OCI-M1 (cell line): ENCODE results near the gene UBE2K.
"Not testable (repeated sequence)": the region's sequence is repeated elsewhere in the genome, so short reads cannot be mapped to it uniquely, and the experiment has no call there.

Source experiments
- DNase-seq: peaks from one replicate; lab custom pipeline; 2025; lab: John Stamatoyannopoulos, UW

Gene UBE2K

DNA sequence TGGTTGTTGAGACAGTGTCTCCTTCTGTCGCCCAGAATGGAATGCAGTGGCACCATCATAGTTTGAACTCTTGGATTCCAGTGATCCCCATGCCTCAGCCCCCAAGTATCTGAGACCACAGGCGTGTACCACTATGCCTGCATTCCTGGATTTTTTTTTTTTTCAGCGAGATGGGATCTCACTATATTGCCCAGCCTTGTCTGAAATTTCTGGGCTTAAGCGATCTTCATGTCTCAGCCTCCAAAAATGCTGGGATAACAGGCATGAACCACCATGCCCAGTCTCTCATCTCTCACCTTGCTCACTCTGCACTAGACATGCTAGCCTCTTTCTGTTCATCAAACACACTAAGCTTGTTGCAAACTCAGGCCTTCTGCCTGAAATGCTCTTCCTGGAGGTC is 104.1 kb downstream of the UBE2K start:
- no peak for DNase-seq

- peak; percentile 85 for DNase-seq
Observed at GRCh38 chr4:39808231-39808749, 110.4 kb downstream of the UBE2K start.

GRCh38 chr4:39812500-39812899 is 114.6 kb downstream of the UBE2K start:
- no peak for DNase-seq

DNA sequence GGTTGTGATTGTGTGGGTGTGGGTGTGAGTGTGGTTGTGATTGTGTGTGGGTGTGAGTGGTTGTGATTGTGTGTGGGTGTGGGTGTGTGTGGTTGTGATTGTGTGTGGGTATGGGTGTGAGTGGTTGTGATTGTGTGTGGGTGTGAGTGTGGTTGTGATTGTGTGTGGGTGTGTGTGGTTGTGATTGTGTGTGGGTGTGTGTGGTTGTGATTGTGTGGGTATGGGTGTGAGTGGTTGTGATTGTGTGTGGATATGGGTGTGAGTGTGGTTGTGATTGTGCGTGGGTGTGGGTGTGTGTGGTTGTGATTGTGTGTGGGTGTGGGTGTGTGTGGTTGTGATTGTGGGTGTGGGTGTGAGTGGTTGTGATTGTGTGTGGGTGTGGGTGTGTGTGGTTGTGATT is 115.1 kb downstream of the UBE2K start:
- DNase-seq = not testable (repeated sequence)

GRCh38 chr4:39813761-39814160 is 115.8 kb downstream of the UBE2K start:
- not testable (repeated sequence) for DNase-seq

DNA sequence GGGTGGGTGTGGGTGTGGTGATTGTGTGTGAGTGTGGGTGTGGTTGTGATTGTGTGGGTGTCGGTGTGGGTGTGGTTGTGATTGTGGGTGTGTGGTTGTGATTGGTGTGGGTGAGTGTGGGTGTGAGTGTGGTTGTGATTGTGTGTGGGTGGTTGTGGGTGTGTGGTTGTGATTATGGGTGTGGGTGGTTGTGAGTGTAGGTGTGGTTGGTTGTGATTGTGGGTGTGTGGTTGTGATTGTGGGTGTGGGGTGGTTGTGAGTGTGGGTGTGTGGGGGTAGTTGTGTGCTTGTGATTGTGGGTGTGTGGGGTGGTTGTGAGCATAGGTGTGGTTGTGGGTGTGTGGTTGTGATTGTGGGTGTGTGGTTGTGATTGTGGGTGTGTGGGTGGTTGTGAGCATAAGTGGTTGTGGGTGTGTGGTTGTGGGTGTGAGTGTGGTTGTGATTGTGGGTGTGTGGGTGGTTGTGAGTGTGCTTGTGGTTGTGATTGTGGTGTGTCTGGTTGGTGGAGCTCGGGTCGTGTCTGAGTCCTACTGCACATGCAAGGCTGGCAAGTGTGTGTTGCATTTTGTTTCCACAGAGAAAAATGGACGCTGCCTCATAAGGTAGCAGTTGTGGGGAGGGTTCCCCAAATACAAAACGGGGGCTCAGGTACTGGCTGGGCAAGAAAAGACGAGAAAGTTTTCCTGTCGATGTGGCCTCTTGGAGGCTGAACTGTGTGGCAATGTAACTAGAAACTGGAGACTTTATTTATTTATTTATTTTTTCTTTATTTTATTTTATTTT is 116.7 kb downstream of the UBE2K start:
- no peak for DNase-seq

- DNase-seq = no peak
Observed at GRCh38 chr4:39818646-39819045, 120.7 kb downstream of the UBE2K start.

DNA sequence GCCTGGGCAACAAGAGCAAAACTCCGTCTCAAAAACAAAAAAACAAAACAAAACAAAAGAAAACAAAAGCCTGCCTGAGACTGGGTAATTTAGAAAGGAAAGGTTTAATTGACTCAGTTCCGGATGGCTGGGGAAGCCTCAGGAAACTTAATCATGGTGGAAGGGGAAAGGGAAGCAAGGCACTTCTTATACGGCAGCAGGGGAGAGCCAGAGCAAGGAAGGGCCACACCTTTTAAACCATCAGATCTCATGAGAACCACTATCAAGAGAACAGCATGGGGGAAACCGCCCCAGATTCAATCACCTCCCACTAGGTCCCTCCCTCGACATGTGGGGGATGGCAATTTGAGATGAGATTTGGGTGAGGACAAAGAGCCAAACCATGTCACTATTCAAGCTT is 122.2 kb downstream of the UBE2K start:
- DNase-seq = no peak

DNA sequence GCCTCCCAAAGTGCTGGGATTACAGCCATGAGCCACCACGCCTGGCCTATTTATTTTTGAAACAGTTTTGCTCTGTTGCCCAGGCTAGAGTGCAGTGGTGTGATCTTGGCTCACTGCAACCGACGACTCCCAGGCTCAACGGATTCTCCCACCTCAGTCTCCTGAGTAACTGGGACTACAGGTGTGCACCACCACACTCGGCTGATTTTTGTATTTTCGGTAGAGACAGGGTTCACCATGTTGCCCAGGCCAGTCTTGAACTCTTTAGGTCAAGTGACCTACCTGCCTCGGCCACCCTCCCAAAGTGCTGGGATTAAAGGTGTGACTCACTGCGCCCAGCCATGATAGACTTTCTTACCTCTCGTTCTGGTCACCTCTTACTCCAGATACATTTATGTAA is 124.0 kb downstream of the UBE2K start:
- no peak for DNase-seq

DNA sequence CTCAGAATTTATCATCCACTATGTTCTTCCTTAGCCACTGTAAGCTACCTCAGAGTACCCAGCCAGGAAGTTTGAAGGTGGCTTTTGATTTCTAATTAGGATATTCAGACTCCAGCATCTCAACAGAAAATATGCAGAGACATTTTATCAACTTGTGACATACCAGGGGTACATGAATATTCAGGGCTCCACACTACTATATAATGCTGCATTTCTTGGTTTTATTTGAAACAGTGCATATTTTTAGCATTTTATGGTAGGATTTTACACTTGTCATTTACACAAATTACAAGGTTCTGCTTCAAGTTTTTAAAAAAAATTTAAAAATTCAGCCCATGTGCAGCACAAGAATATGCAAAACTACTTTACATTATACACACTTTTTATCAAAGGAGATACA is 124.7 kb downstream of the UBE2K start:
- DNase-seq = no peak

- peak; percentile 70 for DNase-seq
Observed at GRCh38 chr4:39823191-39823590, 125.3 kb downstream of the UBE2K start.

- no peak for DNase-seq
Observed at GRCh38 chr4:39825090-39825489, 127.2 kb downstream of the UBE2K start.

DNA sequence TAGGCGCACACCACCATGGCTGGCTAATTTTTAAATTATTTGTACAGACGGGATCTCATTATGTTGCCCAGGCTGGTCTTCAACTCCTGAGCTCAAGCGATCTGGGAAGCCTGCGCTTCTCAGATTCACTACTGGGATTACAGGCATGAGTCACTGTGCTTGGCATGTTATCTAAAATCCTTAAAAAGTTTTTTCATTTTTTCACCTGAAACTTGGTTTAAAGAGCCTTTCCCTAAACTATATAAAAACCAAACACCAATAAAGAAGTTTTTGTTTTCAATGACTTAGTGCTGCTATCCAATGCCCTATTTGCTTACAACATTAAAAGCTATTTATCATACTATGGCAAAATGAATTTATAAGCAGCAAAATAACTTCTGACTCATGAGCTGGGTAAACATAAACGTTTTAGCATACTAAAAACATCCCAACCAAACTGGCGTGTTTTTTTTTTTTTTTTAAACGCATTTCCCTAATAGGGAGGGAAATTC is 127.8 kb downstream of the UBE2K start:
- DNase-seq = no peak
